ENCODE results near the gene CDHR4.
"Not testable (repeated sequence)": the region's sequence is repeated elsewhere in the genome, so short reads cannot be mapped to it uniquely, and the experiment has no call there.

CDHR4 gene

GRCh38 chr3:49780080-49780974 lies 19.3 kb downstream of the CDHR4 start:
- DNase-seq, result no peak

GRCh38 chr3:49779358-49780079 lies 20.2 kb downstream of the CDHR4 start:
- no peak for DNase-seq

- not testable (repeated sequence) for DNase-seq
Observed at GRCh38 chr3:49776101-49776500, 23.6 kb downstream of the CDHR4 start.

GRCh38 chr3:49775538-49775937 lies 24.1 kb downstream of the CDHR4 start:
- no peak for DNase-seq

- no peak for DNase-seq
Observed at GRCh38 chr3:49772703-49773102, 27.0 kb downstream of the CDHR4 start.

- no peak for DNase-seq
Observed at GRCh38 chr3:49771340-49771938, 28.2 kb downstream of the CDHR4 start.

- DNase-seq, result no peak
Observed at GRCh38 chr3:49769926-49770325, 29.7 kb downstream of the CDHR4 start.

- DNase-seq, result no peak
Observed at GRCh38 chr3:49769286-49769915, 30.3 kb downstream of the CDHR4 start.

GRCh38 chr3:49763981-49764380 lies 35.7 kb downstream of the CDHR4 start:
- DNase-seq, result no peak

GRCh38 chr3:49761661-49762060 lies 38.0 kb downstream of the CDHR4 start:
- DNase-seq, result no peak

GRCh38 chr3:49759226-49759625 lies 40.4 kb downstream of the CDHR4 start:
- DNase-seq, result no peak

- DNase-seq, result no peak
Observed at GRCh38 chr3:49757197-49757596, 42.5 kb downstream of the CDHR4 start.

GRCh38 chr3:49756036-49756435 lies 43.6 kb downstream of the CDHR4 start:
- DNase-seq, result no peak

- no peak for DNase-seq
Observed at GRCh38 chr3:49754536-49754935, 45.1 kb downstream of the CDHR4 start.

GRCh38 chr3:49751501-49751900 lies 48.2 kb downstream of the CDHR4 start:
- no peak for DNase-seq

- DNase-seq, result no peak
Observed at GRCh38 chr3:49750056-49750455, 49.6 kb downstream of the CDHR4 start.

GRCh38 chr3:49748874-49749273 lies 50.8 kb downstream of the CDHR4 start:
- DNase-seq, result not testable (repeated sequence)

- no peak for DNase-seq
Observed at GRCh38 chr3:49747792-49748480, 51.7 kb downstream of the CDHR4 start.

GRCh38 chr3:49745986-49746385 lies 53.7 kb downstream of the CDHR4 start:
- no peak for DNase-seq
